NOMO-1 treated with DMSO at 0.1 percent for 48 hours (cell line): ENCODE measurements around the gene TTLL12.

Experiments
- DNase-seq: peaks from one replicate; lab custom pipeline; 2025; ENCODE audit not compliant: unreplicated experiment; lab: John Stamatoyannopoulos, UW

TTLL12 gene

GRCh38 chr22:43129426-43130425 is 57.2 kb downstream of the TTLL12 start:
- peak; percentile 53 for DNase-seq

DNA sequence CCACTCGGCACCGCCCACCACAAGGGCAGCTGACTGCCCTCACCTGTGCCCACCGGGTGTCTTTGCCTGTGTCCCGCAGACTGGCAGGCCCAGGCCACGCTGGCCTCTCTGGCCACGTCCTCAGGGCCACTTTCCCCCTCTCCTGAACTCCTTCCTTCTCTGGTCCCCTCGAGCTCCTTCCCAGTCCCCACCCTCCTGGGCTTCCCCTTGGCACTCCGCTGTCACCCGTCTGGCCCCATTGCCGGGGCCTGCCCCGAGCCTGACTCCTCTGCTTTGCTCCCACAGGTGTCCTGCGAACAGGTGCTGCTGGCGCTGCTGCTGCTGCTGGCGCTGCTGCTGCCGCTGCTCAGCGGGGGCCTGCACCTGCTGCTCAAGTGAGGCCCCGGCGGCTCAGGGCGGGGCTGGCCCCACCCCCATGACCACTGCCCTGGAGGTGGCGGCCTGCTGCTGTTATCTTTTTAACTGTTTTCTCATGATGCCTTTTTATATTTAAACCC is 58.0 kb downstream of the TTLL12 start:
- DNase-seq, result no peak

DNA sequence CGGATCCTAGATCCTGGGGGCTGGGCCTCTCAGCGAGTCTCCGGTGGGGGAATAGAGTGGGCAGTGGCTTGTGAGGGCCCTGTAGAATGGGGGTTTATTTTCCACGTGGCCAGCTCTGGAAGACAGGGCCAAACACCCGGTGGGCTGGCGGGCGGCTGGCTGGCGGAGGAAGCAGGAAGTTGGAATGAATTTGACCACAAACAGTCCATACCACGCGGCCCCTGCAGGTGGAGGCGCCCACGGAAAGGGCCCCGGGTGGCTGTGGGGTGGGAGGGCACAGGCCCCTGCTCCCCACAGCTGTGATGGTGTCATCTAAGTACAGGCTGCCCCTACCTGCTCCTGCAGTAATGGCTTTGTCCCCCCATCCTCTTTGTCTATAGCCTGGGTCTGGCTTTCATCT is 58.8 kb downstream of the TTLL12 start:
- peak; percentile 20 for DNase-seq

DNA sequence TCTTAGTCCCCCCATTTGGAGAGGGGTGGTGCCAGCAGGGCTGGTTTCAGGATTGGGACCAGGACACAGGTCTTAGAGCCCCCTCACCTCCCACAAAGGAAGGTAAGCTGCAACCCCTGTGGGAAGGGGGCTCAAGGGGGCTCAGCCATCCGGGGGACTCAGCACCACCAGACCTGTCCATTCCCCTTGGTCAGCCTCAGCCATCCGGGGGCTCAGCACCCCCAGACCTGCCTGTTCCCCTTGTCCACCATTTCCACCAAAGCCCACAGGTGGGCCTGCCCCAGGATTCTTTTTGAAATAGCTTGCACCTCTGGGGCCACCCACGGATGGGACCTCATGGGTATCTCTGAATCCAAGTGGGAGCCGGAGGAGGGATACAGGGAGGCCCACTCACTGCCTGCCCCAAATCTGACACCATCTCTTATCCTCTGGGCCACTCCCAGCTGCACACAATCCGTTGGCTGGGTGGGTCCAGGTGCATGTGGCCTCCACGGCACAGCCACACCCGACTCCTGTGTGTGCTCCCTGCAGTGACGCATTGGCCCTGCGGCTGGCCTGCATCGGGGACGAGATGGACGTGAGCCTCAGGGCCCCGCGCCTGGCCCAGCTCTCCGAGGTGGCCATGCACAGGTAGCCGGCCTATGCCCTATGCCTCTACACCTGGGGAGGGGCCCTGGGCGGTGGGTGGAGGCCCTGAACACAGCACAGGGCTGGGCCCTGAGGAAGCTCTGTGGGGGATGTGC is 59.6 kb downstream of the TTLL12 start:
- no peak for DNase-seq

DNA sequence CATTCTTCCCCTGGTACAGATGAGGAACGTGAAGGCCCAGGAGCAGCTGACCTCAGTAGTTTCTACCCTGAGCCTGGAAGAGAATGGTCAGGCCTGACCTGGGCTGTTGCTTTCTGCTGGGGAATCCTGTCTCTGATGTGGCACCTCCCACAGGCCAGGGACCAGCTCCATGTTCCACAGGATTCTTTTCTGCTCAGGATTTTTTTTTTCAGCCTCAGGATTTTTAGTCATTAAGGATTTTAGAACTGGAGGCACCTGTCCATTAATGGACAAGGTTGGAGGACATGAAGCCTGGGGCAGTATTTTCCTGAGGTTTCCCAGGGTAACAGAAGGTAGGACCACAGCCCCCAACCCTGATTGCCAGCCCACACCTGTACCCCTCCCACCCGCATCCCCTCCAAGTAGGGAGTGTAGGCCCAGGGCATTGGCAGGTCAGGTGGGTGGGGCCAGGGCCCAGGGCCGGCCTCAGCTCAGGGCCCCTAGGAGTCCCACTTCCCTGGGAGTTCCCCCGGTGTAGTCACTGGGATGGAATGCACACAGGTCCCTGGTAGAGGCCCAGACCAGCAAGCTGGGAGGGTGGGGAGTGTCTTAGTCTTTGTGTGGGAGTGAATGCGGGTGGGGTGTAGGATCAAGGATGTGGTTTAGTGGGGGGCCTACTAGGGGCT is 60.3 kb downstream of the TTLL12 start:
- no peak for DNase-seq

GRCh38 chr22:43118953-43119458 is 67.9 kb downstream of the TTLL12 start:
- DNase-seq, result no peak

DNA sequence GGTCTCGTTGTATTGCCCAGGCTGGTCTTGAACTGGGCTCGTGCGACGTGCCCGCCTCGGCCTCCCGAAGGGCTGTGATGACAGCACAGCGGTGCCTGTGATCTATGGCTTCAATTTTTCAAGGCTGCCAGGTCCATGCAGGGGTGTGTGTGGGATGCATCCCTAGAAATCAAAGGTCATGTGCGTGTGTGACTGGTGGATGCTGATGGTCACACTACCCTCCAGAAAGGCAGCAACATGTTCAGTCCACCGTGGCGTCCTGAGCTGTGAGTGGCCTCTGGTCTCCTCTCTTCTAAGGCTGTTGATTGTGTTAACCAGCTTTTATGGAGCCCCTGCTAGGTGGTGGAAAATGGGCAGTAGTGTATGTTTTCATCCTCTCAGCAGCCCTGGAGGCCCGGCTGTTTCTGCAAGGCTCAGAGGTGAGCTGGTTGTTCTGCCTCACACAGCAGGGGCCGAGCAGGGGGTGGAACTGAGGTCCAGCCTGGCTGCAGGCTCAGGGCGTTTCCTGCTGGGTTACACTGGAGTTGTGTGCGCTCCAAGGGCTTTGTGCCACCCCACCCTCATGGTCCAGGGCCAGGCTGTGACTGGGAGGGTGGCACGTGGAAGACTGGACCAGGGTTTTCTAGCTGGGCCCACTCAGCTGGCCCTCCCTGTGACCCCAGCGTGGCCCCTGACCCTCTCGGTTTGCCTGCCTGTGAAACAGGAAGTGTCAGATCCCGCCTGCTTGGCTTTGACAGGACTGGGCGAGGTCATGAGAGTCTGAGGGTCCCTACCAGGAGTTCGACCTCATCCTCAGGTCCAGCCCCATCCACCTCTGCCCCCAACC is 68.7 kb downstream of the TTLL12 start:
- peak; percentile 8 for DNase-seq

GRCh38 chr22:43116932-43117331 is 70.0 kb downstream of the TTLL12 start:
- no peak for DNase-seq
